ENCODE results near the gene OXGR1.

OXGR1 gene

DNA sequence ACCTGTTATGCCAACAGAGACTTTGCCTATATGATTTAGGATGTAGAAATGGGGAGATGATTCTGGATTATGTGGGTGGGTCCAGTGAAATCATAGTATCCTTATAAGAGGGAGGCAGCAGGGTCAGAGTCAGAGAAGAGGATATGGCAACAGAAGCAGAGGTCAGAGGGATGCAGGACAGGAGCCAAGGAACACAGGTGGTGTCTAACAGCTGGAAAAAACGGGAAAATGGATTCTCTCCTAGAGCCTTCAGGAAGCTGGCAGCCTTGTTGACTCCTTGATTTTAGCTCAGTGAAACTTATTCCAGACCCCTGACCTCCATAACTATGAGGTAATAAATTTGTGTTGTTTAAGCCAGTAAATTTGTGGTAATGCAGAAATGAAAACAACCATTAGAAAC lies 28.8 kb upstream of the OXGR1 start:
- no peaks in the 10 kb centered on the region for H3F3A ChIP-seq (ENCODE audit: insufficient read depth, low read length)
- no peaks in the 10 kb centered on the region for H3K4me1 ChIP-seq (ENCODE audit: insufficient read depth, low read length, severe bottlenecking)
- H3K79me2 ChIP-seq (ENCODE audit: insufficient read depth, low read length): no peaks in the 10 kb centered on the region
- no peak overlapping the region for H3K4me2 ChIP-seq (ENCODE audit: low read length)
- TF ChIP-seq, protein P1, sequence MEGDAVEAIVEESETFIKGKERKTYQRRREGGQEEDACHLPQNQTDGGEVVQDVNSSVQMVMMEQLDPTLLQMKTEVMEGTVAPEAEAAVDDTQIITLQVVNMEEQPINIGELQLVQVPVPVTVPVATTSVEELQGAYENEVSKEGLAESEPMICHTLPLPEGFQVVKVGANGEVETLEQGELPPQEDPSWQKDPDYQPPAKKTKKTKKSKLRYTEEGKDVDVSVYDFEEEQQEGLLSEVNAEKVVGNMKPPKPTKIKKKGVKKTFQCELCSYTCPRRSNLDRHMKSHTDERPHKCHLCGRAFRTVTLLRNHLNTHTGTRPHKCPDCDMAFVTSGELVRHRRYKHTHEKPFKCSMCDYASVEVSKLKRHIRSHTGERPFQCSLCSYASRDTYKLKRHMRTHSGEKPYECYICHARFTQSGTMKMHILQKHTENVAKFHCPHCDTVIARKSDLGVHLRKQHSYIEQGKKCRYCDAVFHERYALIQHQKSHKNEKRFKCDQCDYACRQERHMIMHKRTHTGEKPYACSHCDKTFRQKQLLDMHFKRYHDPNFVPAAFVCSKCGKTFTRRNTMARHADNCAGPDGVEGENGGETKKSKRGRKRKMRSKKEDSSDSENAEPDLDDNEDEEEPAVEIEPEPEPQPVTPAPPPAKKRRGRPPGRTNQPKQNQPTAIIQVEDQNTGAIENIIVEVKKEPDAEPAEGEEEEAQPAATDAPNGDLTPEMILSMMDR (IDR thresholded peaks at IDR 0.05; ENCODE audit: low read length): no peak
- no peak for TF ChIP-seq EZH2 (IDR thresholded peaks at IDR 0.05; ENCODE audit: borderline replicate concordance, low read length)
- no peaks in the 10 kb centered on the region for H3K9me2 ChIP-seq (ENCODE audit: low read depth, low read length)
- no peaks in the 10 kb centered on the region for H3K27me3 ChIP-seq (ENCODE audit: insufficient read depth, low read length)
- H2AFZ ChIP-seq (ENCODE audit: low read length): no peak overlapping the region
- H3K9me3 ChIP-seq (ENCODE audit: low read length): no peaks in the 10 kb centered on the region
- no peaks in the 10 kb centered on the region for H4K20me1 ChIP-seq (ENCODE audit: insufficient read depth, low read length)
- H3K9ac ChIP-seq (ENCODE audit: low read length): no peak overlapping the region
- no peak overlapping the region for H3K4me3 ChIP-seq (ENCODE audit: low read depth, low read length, poor library complexity, severe bottlenecking)
- H3K27ac ChIP-seq (ENCODE audit: low read depth, low read length, poor library complexity, severe bottlenecking): no peak overlapping the region
- no peaks in the 10 kb centered on the region for H3K36me3 ChIP-seq (ENCODE audit: insufficient read depth, low read length)

DNA sequence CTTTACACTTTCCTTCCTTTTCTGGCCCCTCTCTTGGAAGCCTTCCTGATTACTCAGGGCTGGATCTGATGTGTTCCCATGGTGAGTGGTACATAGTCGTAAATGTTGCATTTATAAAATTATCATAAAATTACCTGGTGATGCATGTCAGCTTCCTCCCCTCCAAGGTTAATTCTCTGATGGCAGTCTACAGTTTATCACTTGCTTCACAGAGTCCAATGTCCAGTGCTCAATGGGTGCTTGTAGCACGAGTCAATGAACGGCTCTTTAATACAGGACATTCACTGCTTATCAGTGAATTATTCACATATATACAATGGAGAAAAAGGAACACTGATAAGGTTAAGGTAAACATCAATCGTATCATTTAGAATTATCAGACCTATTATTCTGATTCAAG lies 27.0 kb upstream of the OXGR1 start:
- Histone ChIP-seq H3K9me3 (ENCODE audit: low read length) (no peaks in the 10 kb centered on the region), H3F3A (ENCODE audit: insufficient read depth, low read length) (no peaks in the 10 kb centered on the region), H3K27me3 (ENCODE audit: insufficient read depth, low read length) (no peaks in the 10 kb centered on the region), H3K79me2 (ENCODE audit: insufficient read depth, low read length) (no peaks in the 10 kb centered on the region), H4K20me1 (ENCODE audit: insufficient read depth, low read length) (no peaks in the 10 kb centered on the region), H3K9me2 (ENCODE audit: low read depth, low read length) (no peaks in the 10 kb centered on the region), H3K4me1 (ENCODE audit: insufficient read depth, low read length, severe bottlenecking) (no peaks in the 10 kb centered on the region), H3K9ac (ENCODE audit: low read length) (no peak overlapping the region), H3K4me2 (ENCODE audit: low read length) (no peak overlapping the region), H3K27ac (ENCODE audit: low read depth, low read length, poor library complexity, severe bottlenecking) (no peak overlapping the region), H2AFZ (ENCODE audit: low read length) (no peak overlapping the region), H3K4me3 (ENCODE audit: low read depth, low read length, poor library complexity, severe bottlenecking) (no peak overlapping the region), H3K36me3 (ENCODE audit: insufficient read depth, low read length) (no peaks in the 10 kb centered on the region)
- TF ChIP-seq EZH2 (IDR thresholded peaks at IDR 0.05; ENCODE audit: borderline replicate concordance, low read length): no peak
- TF ChIP-seq, protein P1 (IDR thresholded peaks at IDR 0.05; ENCODE audit: low read length): no peak

DNA sequence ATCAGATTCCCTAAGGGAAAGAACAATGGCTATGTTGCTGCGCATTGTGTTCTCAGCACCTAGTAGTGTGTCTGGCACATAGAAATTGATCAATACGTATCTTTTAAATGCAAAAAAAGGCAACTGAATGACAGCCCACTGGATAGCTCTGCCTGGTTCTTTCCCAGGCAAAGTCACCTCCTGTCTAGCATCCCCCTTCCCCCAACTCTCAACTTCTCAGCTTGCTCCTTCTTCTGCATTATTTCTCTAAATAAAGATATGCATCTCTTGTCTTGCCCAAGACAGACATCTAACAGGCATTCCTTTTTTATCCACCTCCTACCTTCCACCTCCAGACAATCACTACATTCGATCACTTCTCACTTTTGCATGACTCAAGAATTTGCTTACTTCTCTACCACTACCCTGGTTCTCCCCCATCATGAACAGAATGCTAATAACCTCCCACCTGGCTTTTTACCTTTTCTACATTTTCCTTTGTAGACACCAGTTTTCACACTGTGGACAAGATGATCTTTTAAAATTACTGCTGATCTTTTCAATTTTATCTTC lies 26.5 kb upstream of the OXGR1 start:
- TF ChIP-seq, protein P1 (IDR thresholded peaks at IDR 0.05; ENCODE audit: low read length): no peak
- TF ChIP-seq EZH2 (IDR thresholded peaks at IDR 0.05; ENCODE audit: borderline replicate concordance, low read length): no peak
- no peak overlapping the region for H3K9ac ChIP-seq (ENCODE audit: low read length)
- H3K9me3 ChIP-seq (ENCODE audit: low read length): no peaks in the 10 kb centered on the region
- peaks cover 3% of the 10 kb centered on the region for H3K4me1 ChIP-seq (ENCODE audit: insufficient read depth, low read length, severe bottlenecking)
- no peaks in the 10 kb centered on the region for H3F3A ChIP-seq (ENCODE audit: insufficient read depth, low read length)
- no peak overlapping the region for H3K4me3 ChIP-seq (ENCODE audit: low read depth, low read length, poor library complexity, severe bottlenecking)
- no peak overlapping the region for H3K4me2 ChIP-seq (ENCODE audit: low read length)
- H4K20me1 ChIP-seq (ENCODE audit: insufficient read depth, low read length): no peaks in the 10 kb centered on the region
- H3K9me2 ChIP-seq (ENCODE audit: low read depth, low read length): no peaks in the 10 kb centered on the region
- no peak overlapping the region for H2AFZ ChIP-seq (ENCODE audit: low read length)
- H3K79me2 ChIP-seq (ENCODE audit: insufficient read depth, low read length): no peaks in the 10 kb centered on the region
- H3K36me3 ChIP-seq (ENCODE audit: insufficient read depth, low read length): no peaks in the 10 kb centered on the region
- H3K27me3 ChIP-seq (ENCODE audit: insufficient read depth, low read length): no peaks in the 10 kb centered on the region
- no peak overlapping the region for H3K27ac ChIP-seq (ENCODE audit: low read depth, low read length, poor library complexity, severe bottlenecking)
